HG03039 (cell line): Measurements from ENCODE around the gene PPP2R5C.

Experiments used
- ATAC-seq: cut with Tn5 transposase; IDR thresholded peaks from one replicate; pipeline ENCODE4 v1.9.1; 2021; ENCODE audit warnings: mild to moderate bottlenecking, moderate library complexity; ENCODE audit not compliant: unreplicated experiment

Gene PPP2R5C

GRCh38 chr14:101882141-101882935 is 120.8 kb downstream of the PPP2R5C start:
- no peak for ATAC-seq

DNA sequence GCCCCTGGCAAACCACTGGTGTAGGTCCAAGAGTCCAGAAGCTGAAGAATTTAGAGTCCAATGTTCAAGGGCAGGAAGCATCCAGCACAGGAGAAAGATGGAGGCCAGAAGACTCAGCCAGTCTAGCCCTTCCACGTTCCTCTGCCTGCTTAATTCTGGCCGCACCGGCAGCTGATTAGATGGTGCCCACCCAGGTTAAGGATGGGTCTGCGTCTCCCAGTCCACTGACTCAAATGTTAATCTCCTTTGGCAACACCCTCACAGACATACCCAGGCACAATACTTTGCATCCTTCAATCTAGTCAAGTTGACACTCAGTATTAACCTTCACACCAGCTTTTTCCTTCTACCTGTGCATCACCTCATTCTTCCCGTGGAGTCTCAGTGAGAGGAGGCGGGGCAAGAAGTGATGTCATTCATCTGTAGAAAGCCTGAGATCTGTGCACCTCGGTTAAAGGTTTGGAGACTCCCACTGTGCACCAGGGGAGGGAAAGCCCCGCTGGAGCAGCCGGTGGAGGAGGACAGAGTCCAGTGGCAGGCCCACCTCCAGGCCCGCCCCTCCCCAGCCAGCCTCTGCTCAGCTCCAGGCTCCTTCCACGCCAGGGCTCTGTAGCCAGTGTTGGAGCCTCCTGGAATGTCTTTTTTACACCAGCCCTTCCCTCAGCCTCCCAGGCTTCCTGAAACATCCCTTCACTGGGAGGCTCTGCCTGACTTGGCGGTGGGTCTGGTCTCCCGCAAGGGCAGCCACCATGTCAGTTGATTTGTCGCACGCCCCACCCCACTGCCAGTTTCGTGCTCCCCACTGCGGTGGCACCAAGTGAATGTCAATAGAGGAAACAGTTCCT is 122.8 kb downstream of the PPP2R5C start:
- ATAC-seq: no peak

DNA sequence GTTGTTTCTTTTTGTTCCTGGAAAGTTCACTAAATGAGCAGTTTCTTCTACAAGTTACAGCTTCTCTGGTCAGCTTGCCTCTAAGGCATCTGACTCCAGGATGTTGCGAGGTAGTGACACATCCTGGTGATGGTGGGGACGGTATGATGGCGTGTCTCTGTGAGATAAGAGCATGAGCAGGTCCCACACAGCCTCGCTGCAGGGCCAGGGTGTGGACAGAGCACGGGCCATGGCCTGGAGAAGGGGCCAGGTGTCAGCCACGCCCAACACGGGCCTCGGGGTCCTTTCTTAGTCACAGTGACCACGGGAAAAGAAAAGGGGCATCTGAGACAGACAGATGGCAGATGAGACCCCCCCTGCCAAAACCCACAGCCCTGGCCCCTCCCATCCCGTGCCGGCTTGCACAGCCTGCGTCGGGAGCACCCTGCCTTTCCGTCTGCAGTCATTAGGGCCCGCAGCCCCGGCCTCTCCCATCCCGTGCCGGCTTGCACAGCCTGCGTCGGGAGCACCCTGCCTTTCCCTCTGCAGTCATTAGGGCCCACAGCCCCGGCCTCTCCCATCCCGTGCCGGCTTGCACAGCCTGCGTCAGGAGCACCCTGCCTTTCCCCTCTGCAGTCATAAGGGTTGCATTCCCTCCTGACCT is 123.5 kb downstream of the PPP2R5C start:
- no peak for ATAC-seq

- no peak for ATAC-seq
Observed at GRCh38 chr14:101887219-101887618, 125.7 kb downstream of the PPP2R5C start.

DNA sequence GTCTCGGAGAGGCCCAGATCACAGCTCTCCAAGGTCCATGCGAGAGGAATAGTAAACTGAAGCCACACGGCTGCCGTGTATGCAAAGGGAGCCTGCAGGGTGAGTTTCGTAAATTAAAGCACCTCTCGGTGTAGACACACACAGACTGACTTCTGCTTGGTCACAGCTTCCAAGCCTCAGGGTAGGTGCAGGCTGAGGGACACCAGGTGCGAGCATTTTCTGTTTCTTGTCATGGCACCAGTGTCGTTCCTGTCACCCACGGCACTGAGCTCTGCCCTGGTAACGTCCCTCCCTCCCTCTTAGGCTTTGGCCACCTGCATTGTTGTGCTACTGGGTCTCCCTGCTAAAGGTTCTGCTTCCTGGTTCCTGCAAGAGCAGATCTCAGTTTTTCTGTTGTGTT is 126.7 kb downstream of the PPP2R5C start:
- no peak for ATAC-seq

GRCh38 chr14:101889366-101889765 is 127.9 kb downstream of the PPP2R5C start:
- ATAC-seq: no peak

- ATAC-seq: no peak
Observed at GRCh38 chr14:101889898-101890297, 128.4 kb downstream of the PPP2R5C start.

- no peak for ATAC-seq
Observed at GRCh38 chr14:101891471-101891870, 130.0 kb downstream of the PPP2R5C start.

DNA sequence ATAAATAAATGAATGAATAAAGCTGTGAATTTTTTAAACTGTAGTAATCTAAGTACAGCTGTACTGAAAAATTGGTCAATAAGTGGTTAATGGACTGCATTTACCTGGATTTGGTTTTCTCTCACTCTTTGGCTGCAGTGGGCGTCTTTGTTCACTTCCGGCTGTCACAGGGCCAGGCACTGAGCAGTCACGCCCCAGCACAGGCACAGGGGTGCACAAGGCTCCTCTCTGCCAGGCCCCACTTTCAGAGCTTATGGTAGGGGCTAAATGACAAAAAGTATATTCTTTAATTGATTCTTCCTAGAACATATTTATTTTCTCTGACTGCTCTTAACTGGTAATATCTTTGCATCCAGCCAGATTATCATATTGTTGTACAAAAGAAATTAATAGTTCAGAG is 132.2 kb downstream of the PPP2R5C start:
- ATAC-seq: no peak

GRCh38 chr14:101894365-101895081 is 133.0 kb downstream of the PPP2R5C start:
- ATAC-seq: no peak

- ATAC-seq: no peak
Observed at GRCh38 chr14:101895256-101895655, 133.7 kb downstream of the PPP2R5C start.

DNA sequence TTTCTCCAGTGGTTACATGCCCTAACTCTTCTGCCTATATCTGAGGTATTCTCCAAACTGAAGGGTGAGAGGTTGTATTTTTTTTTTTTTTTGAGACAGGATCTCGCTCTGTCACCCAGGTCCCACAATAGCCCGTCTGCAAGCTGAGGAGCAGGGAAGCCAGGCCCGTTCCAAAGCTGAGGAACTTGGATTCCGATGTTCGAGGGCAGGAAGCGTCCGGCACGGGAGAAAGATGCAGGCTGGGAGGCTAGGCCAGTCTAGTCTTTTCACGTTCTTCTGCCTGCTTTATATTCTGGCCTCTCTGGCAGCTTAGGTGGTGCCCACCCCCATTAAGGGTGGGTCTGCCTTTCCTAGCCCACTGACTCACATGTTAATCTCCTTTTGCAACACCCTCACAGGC is 135.8 kb downstream of the PPP2R5C start:
- ATAC-seq: no peak

- no peak for ATAC-seq
Observed at GRCh38 chr14:101898416-101898815, 136.9 kb downstream of the PPP2R5C start.

- ATAC-seq: no peak
Observed at GRCh38 chr14:101899263-101899662, 137.8 kb downstream of the PPP2R5C start.

GRCh38 chr14:101900253-101900652 is 138.7 kb downstream of the PPP2R5C start:
- no peak for ATAC-seq

- no peak for ATAC-seq
Observed at GRCh38 chr14:101903111-101903561, 141.6 kb downstream of the PPP2R5C start.

- ATAC-seq: no peak
Observed at GRCh38 chr14:101905614-101906013, 144.1 kb downstream of the PPP2R5C start.

- no peak for ATAC-seq
Observed at GRCh38 chr14:101906645-101907044, 145.1 kb downstream of the PPP2R5C start.

GRCh38 chr14:101907619-101908018 is 146.1 kb downstream of the PPP2R5C start:
- ATAC-seq: no peak

DNA sequence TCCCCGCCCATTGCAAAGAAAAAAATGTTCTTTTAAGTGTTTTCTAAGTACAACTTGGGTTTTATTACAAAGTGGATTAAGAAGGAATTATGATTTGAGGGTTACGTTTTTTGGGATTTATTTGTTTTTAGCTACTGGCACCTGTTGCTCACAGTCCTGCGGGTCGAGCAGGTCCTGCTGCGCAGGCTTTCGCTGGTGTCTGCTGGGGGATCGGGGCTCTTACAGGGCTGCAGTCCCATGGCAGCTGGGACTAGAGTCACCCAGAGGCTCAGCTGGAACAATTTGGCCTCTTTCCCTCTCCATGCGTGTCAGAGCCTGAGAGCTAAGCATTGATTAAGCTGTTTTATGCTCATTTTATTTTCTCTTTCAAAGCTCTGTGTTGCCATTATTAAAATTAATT is 147.3 kb downstream of the PPP2R5C start:
- no peak for ATAC-seq
